ENCODE measurements around the gene DNAAF9. TPM values are rescaled to one million over a fixed set of nuclear protein-coding genes. Genes with fewer than 3 reads are reported as not detected.
"Not testable (repeated sequence)": the region's sequence is repeated elsewhere in the genome, so short reads cannot be mapped to it uniquely, and the experiment has no call there.

The DNAAF9 gene
- total RNA-seq, 1 experiment from 2014 or later = 4.6 TPM

DNA sequence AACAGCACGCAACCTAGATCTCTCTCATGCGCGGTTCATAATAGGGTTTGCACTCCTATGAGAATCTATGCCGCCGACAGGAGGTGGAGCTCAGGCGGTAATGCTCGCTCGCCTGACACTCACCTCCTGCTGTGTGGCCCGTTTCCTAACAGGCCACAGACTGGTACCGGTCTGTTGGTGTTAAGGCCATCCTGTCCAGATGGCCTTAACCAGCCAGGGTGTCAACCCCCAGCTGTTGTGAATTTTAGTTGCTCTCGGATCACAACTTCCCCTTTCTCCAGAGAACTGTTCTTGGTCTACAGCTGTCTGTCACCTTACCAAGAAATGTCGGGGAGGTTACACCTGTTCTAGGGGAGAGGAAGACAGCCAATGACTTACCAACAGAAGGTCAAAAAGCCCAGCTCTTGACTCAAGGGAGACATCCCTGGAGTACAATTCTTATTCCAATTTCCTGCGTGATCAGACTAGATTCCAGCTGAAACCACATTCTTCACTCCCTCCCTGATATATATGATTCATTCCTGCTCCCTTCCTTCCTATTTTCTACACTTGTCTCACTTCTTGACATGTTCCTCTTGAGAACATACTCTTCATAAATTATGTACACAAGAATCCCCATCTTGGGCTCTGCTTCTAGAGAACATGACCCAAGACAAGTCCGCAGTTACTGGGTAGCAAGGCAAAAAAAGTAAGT lies 23.1 kb upstream of the DNAAF9 start:
- no peaks in the 10 kb centered on the region for H3K36me3 ChIP-seq (ENCODE audit: control insufficient read depth in 1 of 2, insufficient read depth in 2 of 2, low read length in 2 of 2)
- BruUV-seq (replicated peaks) = no TSS peak
- no peak for ATAC-seq
- ChIA-PET CTCF (no interaction called here), POLR2A (no interaction called here), RAD21 (ENCODE audit: low non-redundant PET in 1 of 2, low total read pairs in 2 of 2, uncharacterized antibody in 2 of 2, unreplicated experiment in 2 of 2) (no interaction called here)
- no peak overlapping the region for H3K9ac ChIP-seq (ENCODE audit: low read length)
- TF ChIP-seq ELF1 (IDR thresholded peaks at IDR 0.05; ENCODE audit: borderline replicate concordance, low read depth) (no peak), JUND (IDR thresholded peaks at IDR 0.05) (no peak), ZNF274 (IDR thresholded peaks at IDR 0.05; ENCODE audit: low read depth, low read length) (no peak), EGR1 (IDR thresholded peaks at IDR 0.05; ENCODE audit: low read depth) (no peak), SIN3A (IDR thresholded peaks at IDR 0.05; ENCODE audit: low read depth) (no peak), EZH2 (IDR thresholded peaks at IDR 0.05) (no peak), YY1 (IDR thresholded peaks at IDR 0.05; ENCODE audit: extremely low read depth, insufficient replicate concordance, low read depth, low read length) (no peak), CBX3 (IDR thresholded peaks at IDR 0.05; ENCODE audit: low read depth) (no peak), EZH2phosphoT487 (IDR thresholded peaks at IDR 0.05; ENCODE audit: borderline replicate concordance) (no peak), SP1 (IDR thresholded peaks at IDR 0.05; ENCODE audit: low read depth) (no peak), TCF7L2 (IDR thresholded peaks at IDR 0.05; ENCODE audit: borderline replicate concordance, extremely low read depth, insufficient read depth, insufficient read length) (no peak), FOSL1 (IDR thresholded peaks at IDR 0.05; ENCODE audit: low read depth) (no peak), POLR2A (IDR thresholded peaks at IDR 0.05; ENCODE audit: borderline replicate concordance, extremely low read depth, insufficient read depth, insufficient read length) (no peak)
- TF ChIP-seq, protein P1, sequence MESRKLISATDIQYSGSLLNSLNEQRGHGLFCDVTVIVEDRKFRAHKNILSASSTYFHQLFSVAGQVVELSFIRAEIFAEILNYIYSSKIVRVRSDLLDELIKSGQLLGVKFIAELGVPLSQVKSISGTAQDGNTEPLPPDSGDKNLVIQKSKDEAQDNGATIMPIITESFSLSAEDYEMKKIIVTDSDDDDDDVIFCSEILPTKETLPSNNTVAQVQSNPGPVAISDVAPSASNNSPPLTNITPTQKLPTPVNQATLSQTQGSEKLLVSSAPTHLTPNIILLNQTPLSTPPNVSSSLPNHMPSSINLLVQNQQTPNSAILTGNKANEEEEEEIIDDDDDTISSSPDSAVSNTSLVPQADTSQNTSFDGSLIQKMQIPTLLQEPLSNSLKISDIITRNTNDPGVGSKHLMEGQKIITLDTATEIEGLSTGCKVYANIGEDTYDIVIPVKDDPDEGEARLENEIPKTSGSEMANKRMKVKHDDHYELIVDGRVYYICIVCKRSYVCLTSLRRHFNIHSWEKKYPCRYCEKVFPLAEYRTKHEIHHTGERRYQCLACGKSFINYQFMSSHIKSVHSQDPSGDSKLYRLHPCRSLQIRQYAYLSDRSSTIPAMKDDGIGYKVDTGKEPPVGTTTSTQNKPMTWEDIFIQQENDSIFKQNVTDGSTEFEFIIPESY (IDR thresholded peaks at IDR 0.05; ENCODE audit: extremely low read depth, insufficient replicate concordance, low read length) = no peak
- TF ChIP-seq, protein P2, sequence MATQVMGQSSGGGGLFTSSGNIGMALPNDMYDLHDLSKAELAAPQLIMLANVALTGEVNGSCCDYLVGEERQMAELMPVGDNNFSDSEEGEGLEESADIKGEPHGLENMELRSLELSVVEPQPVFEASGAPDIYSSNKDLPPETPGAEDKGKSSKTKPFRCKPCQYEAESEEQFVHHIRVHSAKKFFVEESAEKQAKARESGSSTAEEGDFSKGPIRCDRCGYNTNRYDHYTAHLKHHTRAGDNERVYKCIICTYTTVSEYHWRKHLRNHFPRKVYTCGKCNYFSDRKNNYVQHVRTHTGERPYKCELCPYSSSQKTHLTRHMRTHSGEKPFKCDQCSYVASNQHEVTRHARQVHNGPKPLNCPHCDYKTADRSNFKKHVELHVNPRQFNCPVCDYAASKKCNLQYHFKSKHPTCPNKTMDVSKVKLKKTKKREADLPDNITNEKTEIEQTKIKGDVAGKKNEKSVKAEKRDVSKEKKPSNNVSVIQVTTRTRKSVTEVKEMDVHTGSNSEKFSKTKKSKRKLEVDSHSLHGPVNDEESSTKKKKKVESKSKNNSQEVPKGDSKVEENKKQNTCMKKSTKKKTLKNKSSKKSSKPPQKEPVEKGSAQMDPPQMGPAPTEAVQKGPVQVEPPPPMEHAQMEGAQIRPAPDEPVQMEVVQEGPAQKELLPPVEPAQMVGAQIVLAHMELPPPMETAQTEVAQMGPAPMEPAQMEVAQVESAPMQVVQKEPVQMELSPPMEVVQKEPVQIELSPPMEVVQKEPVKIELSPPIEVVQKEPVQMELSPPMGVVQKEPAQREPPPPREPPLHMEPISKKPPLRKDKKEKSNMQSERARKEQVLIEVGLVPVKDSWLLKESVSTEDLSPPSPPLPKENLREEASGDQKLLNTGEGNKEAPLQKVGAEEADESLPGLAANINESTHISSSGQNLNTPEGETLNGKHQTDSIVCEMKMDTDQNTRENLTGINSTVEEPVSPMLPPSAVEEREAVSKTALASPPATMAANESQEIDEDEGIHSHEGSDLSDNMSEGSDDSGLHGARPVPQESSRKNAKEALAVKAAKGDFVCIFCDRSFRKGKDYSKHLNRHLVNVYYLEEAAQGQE (IDR thresholded peaks at IDR 0.05; ENCODE audit: low read depth) = no peak
- no peaks in the 10 kb centered on the region for H3K9me3 ChIP-seq (ENCODE audit: control insufficient read depth in 1 of 2, insufficient read depth in 1 of 2, low read depth in 1 of 2, low read length in 2 of 2)
- no peaks in the 10 kb centered on the region for H3K4me1 ChIP-seq (ENCODE audit: control insufficient read depth in 1 of 2, insufficient read depth in 2 of 2, low read length in 2 of 2)
- no peak overlapping the region for H3K4me2 ChIP-seq (ENCODE audit: low read length)
- H3K4me3 ChIP-seq (replicated peaks in 1 of 2; ENCODE audit: low read depth in 1 of 2, low read length in 2 of 2) = no peak overlapping the region
- H2AFZ ChIP-seq (ENCODE audit: low read depth, low read length, poor library complexity, severe bottlenecking) = no peak overlapping the region
- H3K27ac ChIP-seq (ENCODE audit: low read depth, low read length) = no peak overlapping the region
- no peaks in the 10 kb centered on the region for H3K9me2 ChIP-seq (ENCODE audit: insufficient read depth)
- intact Hi-C loops (cut with micrococcal nuclease) = no loop called here
- no peaks in the 10 kb centered on the region for H4K20me1 ChIP-seq (ENCODE audit: insufficient read depth)
- DNase-seq (ENCODE audit: low read depth, low spot score) = no peak
- no peaks in the 10 kb centered on the region for H3K79me2 ChIP-seq (ENCODE audit: insufficient read depth, low read length)
- no peaks in the 10 kb centered on the region for H3K27me3 ChIP-seq (ENCODE audit: insufficient read depth, low read length)

DNA sequence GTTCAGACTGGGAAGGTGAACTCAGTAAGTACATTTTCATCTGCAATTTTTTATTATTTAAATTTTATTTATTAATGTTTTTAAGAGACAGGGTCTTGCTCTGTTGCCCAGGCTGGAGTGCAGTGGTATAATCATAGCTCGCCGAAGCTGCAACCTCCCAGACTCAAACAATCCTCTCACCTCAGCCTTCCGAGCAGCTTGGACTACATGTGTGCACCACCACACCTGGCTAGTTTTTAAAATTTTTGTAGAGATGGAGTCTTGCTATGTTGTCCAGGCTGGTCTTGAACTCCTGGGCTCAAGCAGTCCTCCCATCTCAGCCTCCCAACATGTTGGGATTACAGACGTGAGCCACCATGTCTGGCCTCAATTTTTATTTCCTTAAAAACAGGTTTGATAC lies 19.3 kb upstream of the DNAAF9 start:
- H3K4me1 ChIP-seq (ENCODE audit: control insufficient read depth in 1 of 2, insufficient read depth in 2 of 2, low read length in 2 of 2); H3K27me3 ChIP-seq (ENCODE audit: insufficient read depth, low read length); RAD21 ChIA-PET (ENCODE audit: low non-redundant PET in 1 of 2, low total read pairs in 2 of 2, uncharacterized antibody in 2 of 2, unreplicated experiment in 2 of 2); H3K79me2 ChIP-seq (ENCODE audit: insufficient read depth, low read length); H3K4me2 ChIP-seq (ENCODE audit: low read length); H3K36me3 ChIP-seq (ENCODE audit: control insufficient read depth in 1 of 2, insufficient read depth in 2 of 2, low read length in 2 of 2); DNase-seq (ENCODE audit: low read depth, low spot score); intact Hi-C loops (cut with micrococcal nuclease); H2AFZ ChIP-seq (ENCODE audit: low read depth, low read length, poor library complexity, severe bottlenecking); H3K4me3 ChIP-seq (replicated peaks in 1 of 2; ENCODE audit: low read depth in 1 of 2, low read length in 2 of 2); H3K9me3 ChIP-seq (ENCODE audit: control insufficient read depth in 1 of 2, insufficient read depth in 1 of 2, low read depth in 1 of 2, low read length in 2 of 2); ATAC-seq; H3K9me2 ChIP-seq (ENCODE audit: insufficient read depth); H4K20me1 ChIP-seq (ENCODE audit: insufficient read depth); BruUV-seq (replicated peaks); CTCF ChIA-PET; POLR2A ChIA-PET; H3K27ac ChIP-seq (ENCODE audit: low read depth, low read length); H3K9ac ChIP-seq (ENCODE audit: low read length): not testable (repeated sequence)
